SK-N-MC (cell line): ENCODE data around the gene DDIT4L.

Source experiments
- DNase-seq: peaks from one replicate; pipeline ENCODE4 v3.0.0-alpha.2; 2011; ENCODE audit warnings: low read depth, low spot score
- H3K27ac ChIP-seq: fragments of 200-600 bp; sonication (generic); 2 replicates; pipeline ENCODE4 v1.5.1; 2016; ENCODE audit warnings: mixed run types
- H3K36me3 ChIP-seq: fragments of 200-600 bp; sonication (generic); 2 replicates; pipeline ENCODE4 v1.6.1; 2017; ENCODE audit warnings: antibody characterized with exemption, low read length, mixed read lengths; ENCODE audit not compliant: insufficient read depth
- H3K4me3 ChIP-seq: fragments of 200-600 bp; sonication (generic); 2 replicates; pipeline ENCODE4 v1.5.1; 2016
- H3K9ac ChIP-seq: fragments of 200-600 bp; sonication (generic); 2 replicates; pipeline ENCODE4 v1.8.0; 2017; ENCODE audit warnings: mixed run types, mixed read lengths; ENCODE audit not compliant: insufficient read length
- H3K9me3 ChIP-seq: fragments of 200-600 bp; sonication (generic); 2 replicates; pipeline ENCODE4 v1.6.1; 2017; ENCODE audit warnings: low read depth, mild to moderate bottlenecking, antibody characterized with exemption, low read length, moderate library complexity, mixed read lengths
- EZH2 ChIP-seq: fragments of 200-600 bp; sonication (generic); IDR thresholded peaks from one replicate; pipeline ENCODE4 v1.6.1; 2017; ENCODE audit warnings: antibody characterized with exemption
- FOXP2 ChIP-seq: optimal IDR thresholded peaks from 2 replicates; pipeline ENCODE3; 2011; ENCODE audit warnings: mild to moderate bottlenecking, moderate library complexity; ENCODE audit not compliant: insufficient read depth; ENCODE audit errors: extremely low read length, control extremely low read depth
- POLR2AphosphoS5 ChIP-seq: IDR thresholded peaks from 2 replicates; pipeline ENCODE4 v1.6.1; 2012; ENCODE audit warnings: mild to moderate bottlenecking, low read depth, low read length, borderline replicate concordance

The DDIT4L gene

DNA sequence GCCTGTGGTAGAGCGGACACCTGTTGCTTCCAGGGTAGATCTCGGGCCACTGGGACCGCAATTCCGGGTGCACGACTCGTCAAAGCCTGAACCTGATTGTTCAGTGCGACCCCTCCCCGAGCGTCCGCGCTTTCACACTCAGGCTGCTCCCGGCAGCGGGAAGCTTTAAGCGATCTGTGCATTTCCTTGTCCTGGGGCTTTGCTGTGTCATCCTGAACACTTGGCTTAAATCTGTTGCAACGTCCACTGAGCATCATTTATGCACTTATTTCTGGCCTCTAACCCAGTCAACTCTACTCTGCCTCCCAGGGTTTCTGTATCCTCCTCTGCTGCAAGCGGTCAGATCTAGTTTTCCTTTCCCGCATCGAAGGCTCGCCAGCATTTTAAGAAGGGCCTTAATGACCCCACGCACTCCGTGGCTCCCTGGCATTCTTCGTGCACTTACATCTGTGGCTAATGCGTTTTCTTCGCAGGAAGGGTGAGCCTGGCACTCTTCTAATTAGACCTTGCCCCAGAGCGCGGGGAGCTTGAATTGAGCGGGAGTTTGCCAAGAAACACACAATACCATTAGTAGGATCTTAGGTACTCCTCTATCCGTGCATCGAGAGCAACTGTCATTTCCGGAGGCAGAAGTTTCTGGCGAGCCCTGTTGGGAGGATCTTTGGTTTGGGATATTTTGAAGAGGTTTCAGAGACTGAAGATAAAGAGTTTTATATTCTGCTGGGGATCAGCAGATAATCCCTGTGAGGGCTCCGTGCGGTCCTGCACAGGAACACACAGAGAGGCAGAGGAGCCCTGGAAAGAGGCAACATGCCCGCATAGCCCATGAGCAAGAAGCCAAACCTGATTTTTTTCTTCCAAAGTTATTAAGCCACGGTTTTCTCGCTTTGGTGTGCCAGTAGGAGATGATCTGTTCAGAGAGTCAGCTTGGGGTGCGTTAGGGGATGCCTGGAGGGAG is 654 bp upstream of the DDIT4L start:
- no peak for TF ChIP-seq FOXP2
- TF ChIP-seq POLR2AphosphoS5 = no peak
- TF ChIP-seq EZH2 = no peak
- no peak overlapping the region for H3K27ac ChIP-seq
- no peaks in the 10 kb centered on the region for H3K36me3 ChIP-seq
- DNase-seq = no peak
- H3K9me3 ChIP-seq = no peaks in the 10 kb centered on the region
- H3K4me3 ChIP-seq = no peak overlapping the region
- no peak overlapping the region for H3K9ac ChIP-seq

DNA sequence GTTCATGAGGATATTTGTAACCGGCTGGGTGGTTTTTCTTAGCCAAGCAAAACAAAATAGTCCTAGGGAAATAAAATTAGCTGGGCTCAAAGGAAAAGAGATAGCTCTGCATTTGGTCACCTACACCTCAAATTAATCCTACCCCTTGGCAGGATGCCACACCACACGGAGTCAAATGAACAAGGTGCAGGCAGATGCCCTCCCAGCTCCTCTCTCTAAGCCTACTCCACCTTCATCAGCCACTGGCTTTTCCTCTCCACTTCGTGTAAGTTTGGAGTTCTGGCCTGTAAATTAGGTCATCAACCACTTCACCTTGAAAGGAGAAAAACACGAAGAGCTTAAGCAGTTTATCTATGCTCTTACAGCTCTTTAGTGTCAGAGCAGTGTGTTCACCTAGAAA is 1.4 kb downstream of the DDIT4L start:
- H3K9me3 ChIP-seq = no peaks in the 10 kb centered on the region
- H3K27ac ChIP-seq = no peak overlapping the region
- no peak for TF ChIP-seq POLR2AphosphoS5
- TF ChIP-seq FOXP2 = no peak
- TF ChIP-seq EZH2 = no peak
- no peak overlapping the region for H3K9ac ChIP-seq
- H3K4me3 ChIP-seq = no peak overlapping the region
- DNase-seq = no peak
- H3K36me3 ChIP-seq = no peaks in the 10 kb centered on the region

DNA sequence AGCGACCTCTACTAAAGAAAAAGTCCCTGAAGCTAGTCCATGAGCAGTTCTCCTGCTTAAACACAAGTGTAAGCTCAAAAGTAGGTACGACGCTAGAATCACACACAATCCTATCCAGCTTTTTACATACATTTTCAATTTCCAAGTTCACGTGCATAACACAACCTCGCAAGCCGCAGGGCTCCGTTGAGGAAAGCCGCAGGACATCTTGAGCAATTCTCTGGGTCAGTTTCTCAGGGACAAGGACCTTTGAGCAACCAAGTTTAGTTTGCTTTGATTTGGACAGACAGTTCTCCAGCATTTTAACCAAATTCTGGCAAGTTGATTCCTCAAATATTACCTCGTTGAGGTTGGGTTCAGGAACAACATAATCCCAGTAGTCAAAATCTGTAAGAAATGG is 2.5 kb downstream of the DDIT4L start:
- no peak for TF ChIP-seq POLR2AphosphoS5
- TF ChIP-seq EZH2 = no peak
- no peak for TF ChIP-seq FOXP2
- no peaks in the 10 kb centered on the region for H3K36me3 ChIP-seq

DNA sequence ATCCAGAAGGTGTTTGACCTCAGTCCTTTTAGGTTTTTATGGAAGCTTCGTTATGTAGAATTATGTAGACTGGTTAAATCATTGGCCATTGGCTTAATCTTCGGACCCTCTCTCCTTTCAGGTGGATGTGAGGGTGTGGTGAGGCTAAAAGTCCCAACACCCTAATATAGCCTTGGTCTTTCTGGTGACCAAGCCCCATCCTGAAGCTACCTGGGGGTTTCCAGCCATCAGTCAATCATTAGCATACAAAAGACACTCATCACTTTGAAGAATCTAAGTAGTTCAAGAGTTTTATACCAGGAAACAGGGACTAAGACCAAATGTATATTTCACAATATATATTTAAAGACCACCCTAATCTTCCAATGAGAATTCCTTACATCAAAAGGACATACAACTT is 5.5 kb downstream of the DDIT4L start:
- Histone ChIP-seq H3K9me3 (no peaks in the 10 kb centered on the region), H3K4me3 (no peak overlapping the region), H3K36me3 (no peaks in the 10 kb centered on the region), H3K27ac (no peak overlapping the region), H3K9ac (no peak overlapping the region)
- TF ChIP-seq FOXP2 (no peak), EZH2 (no peak), POLR2AphosphoS5 (no peak)
- DNase-seq = no peak

More for the DNA sequence above, 2.5 kb downstream of the DDIT4L start:
- no peak for DNase-seq
- no peak overlapping the region for H3K9ac ChIP-seq
- H3K4me3 ChIP-seq = no peak overlapping the region
- H3K9me3 ChIP-seq = no peaks in the 10 kb centered on the region
- no peak overlapping the region for H3K27ac ChIP-seq

DNA sequence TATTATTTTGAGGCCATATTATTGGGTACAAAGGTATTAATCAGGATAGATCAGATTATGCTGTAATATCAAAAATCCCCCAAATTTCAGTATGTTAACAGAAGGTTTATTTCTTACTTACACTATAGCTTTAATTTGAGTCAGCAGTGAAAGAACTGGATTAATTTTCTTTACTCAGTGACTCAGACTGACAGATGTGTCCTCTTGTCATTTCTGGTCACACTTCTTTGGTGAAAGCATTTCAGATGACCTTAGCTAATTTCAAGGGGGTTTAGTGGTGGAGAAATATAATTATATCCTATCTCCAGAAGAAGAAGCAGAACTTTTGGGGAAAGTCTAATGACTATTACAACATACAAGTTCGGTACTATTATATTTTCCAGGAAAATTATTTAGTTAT is 12.4 kb downstream of the DDIT4L start:
- no peak for DNase-seq
- no peak overlapping the region for H3K27ac ChIP-seq
- no peak overlapping the region for H3K9ac ChIP-seq
- TF ChIP-seq POLR2AphosphoS5 (no peak), EZH2 (no peak), FOXP2 (no peak)
- H3K9me3 ChIP-seq = no peaks in the 10 kb centered on the region
- no peak overlapping the region for H3K4me3 ChIP-seq
- H3K36me3 ChIP-seq = no peaks in the 10 kb centered on the region

DNA sequence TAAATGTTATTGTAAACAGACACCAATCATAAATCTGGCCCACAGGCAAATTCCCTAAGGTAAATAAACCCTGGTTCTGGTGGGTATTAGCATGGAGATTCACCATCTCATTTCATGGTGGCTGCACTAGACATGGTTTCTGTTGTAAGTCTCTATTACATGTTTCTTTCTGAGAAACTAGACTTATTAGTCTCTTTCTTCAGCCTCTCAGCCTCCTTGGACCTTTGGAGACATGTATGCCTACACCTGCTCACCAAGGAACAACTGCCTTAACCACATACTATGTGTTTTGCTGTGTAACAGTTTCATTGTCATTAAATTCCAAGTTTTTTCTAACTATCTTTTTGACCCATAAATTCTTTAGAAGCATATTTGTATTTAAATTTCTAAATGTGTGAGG is 13.1 kb downstream of the DDIT4L start:
- Histone ChIP-seq H3K4me3 (no peak overlapping the region), H3K9ac (no peak overlapping the region), H3K27ac (no peak overlapping the region), H3K9me3 (no peaks in the 10 kb centered on the region), H3K36me3 (no peaks in the 10 kb centered on the region)
- no peak for DNase-seq
- TF ChIP-seq POLR2AphosphoS5 = no peak

DNA sequence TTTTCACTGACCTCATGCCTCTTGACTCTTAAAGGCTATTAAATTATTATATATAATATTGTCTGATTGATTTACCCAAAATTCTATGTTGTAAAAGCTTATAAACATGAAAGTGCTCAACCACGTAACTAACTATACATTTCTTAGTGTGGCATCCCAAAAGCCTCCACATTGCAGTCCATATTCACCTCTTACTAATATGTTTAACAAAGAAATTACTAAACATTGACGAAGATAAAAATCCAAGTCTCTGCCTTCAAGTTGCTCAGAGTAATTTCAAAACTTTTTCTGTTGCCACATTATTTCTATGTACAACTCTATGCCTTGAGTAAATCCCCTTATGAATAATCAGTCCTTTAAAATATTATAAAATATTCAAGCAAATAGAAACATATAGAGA is 14.4 kb downstream of the DDIT4L start:
- no peak for DNase-seq
- no peak for TF ChIP-seq FOXP2
- TF ChIP-seq POLR2AphosphoS5 = no peak
- no peak for TF ChIP-seq EZH2
- H3K27ac ChIP-seq = no peak overlapping the region
- no peak overlapping the region for H3K4me3 ChIP-seq
- no peaks in the 10 kb centered on the region for H3K9me3 ChIP-seq
- H3K36me3 ChIP-seq = no peaks in the 10 kb centered on the region
- H3K9ac ChIP-seq = no peak overlapping the region

DNA sequence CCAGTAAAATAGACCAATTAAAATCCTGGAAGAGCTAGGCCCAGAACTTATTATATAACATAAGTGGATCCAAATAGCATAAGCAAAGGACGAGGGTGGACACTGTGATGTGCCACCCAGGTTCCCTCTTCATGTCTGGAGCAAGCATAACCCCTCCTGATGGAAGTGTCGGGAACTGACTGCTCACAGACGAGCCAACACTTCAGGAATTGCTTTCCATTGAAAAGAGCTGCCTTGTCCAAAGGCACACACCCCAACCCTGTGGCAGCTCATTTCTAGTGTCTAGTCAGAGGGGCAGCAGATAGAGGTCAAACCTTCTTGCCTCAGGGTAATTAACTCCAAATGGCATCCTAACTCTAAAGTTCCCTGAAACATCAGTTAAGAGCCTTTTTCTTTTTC is 15.3 kb downstream of the DDIT4L start:
- Histone ChIP-seq H3K4me3 (no peak overlapping the region), H3K9me3 (no peaks in the 10 kb centered on the region), H3K36me3 (no peaks in the 10 kb centered on the region), H3K9ac (no peak overlapping the region), H3K27ac (no peak overlapping the region)
- TF ChIP-seq EZH2 = no peak
- no peak for TF ChIP-seq FOXP2
- TF ChIP-seq POLR2AphosphoS5 = no peak
- no peak for DNase-seq

DNA sequence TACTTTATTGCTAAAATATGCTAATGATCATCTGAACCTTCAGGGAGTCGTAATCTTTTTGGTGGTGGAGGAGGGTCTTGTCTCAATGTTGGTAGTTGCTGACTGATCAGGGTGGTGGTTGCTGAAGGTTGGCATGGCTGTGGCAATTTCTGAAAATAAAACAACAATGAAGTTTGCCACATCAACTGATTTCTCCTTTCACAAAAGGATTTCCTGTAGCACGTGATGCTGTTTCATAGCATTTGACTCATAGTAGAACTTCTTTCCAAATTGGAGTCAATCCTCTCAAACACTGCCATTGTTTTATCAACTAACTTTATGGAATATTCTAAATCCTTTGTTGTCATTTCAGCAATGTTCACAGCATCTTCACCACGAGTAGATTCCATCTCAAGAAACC is 19.3 kb downstream of the DDIT4L start:
- Histone ChIP-seq H3K27ac (no peak overlapping the region), H3K36me3 (no peaks in the 10 kb centered on the region)
- no peak for DNase-seq

More for the DNA sequence above, 19.3 kb downstream of the DDIT4L start:
- Histone ChIP-seq H3K4me3 (no peak overlapping the region), H3K9me3 (no peaks in the 10 kb centered on the region), H3K9ac (no peak overlapping the region)
- no peak for TF ChIP-seq FOXP2
- no peak for TF ChIP-seq POLR2AphosphoS5
- TF ChIP-seq EZH2 = no peak
